IPS-NIHi7 (cell line): ENCODE measurements around the gene IBTK.
"Not testable (repeated sequence)": the region's sequence is repeated elsewhere in the genome, so short reads cannot be mapped to it uniquely, and the experiment has no call there.

Experiments used
- DNase-seq: peaks from one replicate; pipeline ENCODE4 v3.0.0; 2012; ENCODE audit warnings: mixed read lengths; ENCODE audit errors: extremely low spot score

IBTK gene, protein sequence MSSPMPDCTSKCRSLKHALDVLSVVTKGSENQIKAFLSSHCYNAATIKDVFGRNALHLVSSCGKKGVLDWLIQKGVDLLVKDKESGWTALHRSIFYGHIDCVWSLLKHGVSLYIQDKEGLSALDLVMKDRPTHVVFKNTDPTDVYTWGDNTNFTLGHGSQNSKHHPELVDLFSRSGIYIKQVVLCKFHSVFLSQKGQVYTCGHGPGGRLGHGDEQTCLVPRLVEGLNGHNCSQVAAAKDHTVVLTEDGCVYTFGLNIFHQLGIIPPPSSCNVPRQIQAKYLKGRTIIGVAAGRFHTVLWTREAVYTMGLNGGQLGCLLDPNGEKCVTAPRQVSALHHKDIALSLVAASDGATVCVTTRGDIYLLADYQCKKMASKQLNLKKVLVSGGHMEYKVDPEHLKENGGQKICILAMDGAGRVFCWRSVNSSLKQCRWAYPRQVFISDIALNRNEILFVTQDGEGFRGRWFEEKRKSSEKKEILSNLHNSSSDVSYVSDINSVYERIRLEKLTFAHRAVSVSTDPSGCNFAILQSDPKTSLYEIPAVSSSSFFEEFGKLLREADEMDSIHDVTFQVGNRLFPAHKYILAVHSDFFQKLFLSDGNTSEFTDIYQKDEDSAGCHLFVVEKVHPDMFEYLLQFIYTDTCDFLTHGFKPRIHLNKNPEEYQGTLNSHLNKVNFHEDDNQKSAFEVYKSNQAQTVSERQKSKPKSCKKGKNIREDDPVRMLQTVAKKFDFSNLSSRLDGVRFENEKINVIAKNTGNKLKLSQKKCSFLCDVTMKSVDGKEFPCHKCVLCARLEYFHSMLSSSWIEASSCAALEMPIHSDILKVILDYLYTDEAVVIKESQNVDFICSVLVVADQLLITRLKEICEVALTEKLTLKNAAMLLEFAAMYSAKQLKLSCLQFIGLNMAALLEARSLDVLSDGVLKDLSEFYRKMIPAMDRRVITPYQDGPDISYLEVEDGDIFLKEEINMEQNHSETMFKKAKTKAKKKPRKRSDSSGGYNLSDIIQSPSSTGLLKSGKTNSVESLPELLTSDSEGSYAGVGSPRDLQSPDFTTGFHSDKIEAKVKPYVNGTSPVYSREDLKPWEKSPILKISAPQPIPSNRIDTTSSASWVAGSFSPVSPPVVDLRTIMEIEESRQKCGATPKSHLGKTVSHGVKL (N-terminal part only)

GRCh38 chr6:82247505-82248272, at the start of gene IBTK:
TSS of gene IBTK (minus strand) at chr6:82247744. CDS start at chr6:82240486, 7,258 bp downstream.
- peak; percentile 95 for DNase-seq

DNA sequence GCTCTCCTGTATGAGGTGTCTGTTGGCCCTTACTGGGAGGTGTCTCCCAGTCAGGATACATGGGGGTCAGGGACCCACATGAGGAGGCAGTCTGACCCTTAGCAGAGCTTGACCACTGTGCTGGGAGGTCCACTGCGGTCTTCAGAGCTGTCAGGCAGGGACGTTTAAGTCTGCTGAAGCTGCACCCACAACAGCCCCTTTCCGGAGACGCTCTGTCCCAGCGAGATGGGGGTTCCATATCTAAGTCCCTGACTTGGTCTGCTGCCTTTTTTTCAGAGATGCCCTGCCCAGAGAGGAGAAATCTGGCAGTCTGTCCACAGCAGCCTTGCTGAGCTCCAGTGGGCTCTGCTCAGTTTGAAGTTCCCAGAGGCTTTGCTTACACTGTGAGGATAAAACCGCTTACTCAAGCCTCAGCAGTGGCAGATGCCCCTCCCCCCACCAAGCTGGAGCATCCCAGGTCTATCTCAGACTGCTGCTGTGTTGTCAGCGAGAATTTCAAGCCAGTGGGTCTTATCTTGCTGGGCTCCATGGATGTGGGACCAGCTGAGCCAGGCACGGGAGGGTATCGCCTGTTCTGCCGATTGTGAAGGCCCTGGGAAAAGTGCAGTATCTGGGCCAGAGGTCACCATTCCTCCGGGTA, 36.3 kb upstream of the IBTK start:
- no peak for DNase-seq

- DNase-seq: not testable (repeated sequence)
Measured at GRCh38 chr6:82281550-82281949, 34.0 kb upstream of the IBTK start.

- DNase-seq: no peak
Measured at GRCh38 chr6:82277686-82278085, 30.1 kb upstream of the IBTK start.

DNA sequence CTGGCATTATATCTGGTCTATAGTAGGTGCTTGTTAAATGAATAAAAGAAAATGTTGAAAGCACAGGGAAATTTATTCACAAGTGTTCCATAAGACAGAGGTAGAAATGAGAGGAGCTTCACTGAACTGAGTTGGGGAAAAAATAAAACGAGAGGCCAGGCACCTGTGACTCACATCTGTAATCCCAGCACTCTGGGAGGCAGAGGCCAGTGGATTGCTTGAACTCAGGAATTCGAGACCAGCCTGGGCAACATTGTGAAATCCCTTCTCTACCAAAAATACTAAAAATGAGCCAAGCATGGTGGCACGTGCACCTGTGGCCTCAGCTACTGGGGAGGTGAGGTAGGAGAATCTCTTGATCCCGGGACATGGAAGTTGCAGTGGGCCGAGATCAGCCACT, 28.1 kb upstream of the IBTK start:
- DNase-seq: no peak

DNA sequence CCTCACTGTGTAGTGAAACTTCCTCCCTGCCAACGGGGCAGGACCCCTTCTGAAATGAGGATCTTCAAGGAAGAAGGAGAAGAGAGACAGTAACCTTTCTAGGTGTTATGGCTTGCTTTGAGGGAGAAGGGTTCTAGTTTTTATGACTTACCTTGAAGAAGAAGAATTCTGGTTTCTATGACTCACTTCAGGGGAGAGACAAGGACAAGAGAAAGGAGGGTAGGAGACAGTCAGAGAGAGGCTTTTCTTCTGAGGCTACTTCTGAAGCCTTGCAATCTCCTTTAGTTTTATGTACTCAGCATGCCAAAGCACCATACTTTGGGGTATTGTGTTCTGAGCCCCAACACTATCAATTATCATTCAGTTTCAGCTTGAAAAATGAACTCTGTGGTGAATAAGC, 25.8 kb upstream of the IBTK start:
- DNase-seq: no peak

DNA sequence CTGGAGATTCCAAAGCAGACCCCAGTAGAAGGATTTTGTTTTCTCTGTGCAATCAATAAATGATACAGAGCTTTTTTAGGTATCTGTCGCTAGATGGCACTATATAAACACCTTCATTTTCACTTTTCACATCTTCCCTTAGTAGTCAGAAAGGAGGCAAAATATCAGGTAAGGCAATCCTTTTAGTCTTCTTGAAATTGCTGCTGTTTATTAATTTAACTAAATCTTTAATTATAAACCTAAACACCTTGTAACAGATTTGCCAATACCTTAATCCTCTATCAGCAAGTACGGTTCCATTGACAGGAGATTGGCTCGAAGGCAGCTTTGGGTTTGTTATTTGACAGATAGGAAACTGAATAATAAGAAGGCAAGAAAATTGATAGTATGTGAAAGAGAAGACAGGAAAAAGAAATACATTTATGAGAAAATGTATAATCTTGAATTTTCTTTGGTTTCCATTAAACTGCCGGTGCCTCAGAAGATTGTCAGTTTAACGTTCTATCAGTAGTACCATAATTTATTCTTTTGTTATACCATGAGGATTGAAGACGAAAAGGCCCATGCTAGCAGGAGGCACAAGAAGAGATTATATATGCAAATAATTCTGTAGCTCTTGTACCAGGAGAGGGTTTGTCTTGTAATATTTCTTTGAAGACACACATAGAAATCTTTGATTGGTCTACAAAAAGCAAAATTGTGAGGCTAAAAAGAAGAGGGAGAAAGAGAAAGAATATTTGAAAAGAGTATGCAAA, 23.5 kb upstream of the IBTK start:
- DNase-seq: peak; percentile 58

DNA sequence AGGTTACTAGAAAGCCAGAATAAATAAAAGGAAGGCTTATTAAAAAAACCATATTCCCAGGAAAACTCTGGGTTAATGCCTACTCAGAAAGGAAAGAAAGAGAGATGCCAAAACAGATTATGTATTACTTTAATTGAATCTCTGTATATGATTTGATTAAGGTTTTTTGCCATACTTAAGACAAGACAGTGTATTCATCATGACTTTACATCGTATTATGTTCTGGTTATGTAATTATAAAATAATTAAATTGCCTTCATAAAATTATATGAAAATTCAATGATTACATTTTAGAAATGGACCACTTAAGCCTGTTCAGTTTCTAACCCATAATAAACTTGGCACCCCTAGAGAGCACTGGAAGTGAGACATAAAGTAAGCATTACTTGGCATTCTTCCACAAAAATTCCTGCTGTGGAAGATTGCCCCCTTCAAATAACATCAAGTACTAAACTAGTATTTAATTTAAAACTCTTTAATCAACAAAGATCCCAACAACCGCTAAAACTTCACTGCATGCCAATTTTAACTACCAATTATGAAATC, 20.8 kb upstream of the IBTK start:
- no peak for DNase-seq

GRCh38 chr6:82264824-82265223, 17.3 kb upstream of the IBTK start:
- peak; percentile 33 for DNase-seq

DNA sequence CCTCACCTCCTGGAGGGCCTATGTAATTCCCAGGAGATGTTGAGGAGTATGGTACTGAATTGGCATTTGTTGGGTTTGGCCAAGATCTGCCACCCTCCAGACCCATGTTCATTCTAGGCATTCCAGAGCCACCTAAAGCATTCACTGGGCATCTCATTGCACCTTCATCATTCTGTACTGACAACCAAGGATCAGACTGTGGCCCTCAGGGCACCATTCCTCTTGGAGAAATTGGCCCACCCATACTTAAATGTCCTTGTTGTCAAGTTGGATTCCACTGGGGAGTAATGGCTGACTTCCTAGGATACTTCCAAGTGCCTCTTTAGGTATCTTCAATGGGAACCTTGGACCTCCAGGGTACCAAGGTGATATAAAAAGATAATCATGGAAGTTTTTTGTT, 16.8 kb upstream of the IBTK start:
- no peak for DNase-seq

- DNase-seq: no peak
Measured at GRCh38 chr6:82263916-82264315, 16.4 kb upstream of the IBTK start.

DNA sequence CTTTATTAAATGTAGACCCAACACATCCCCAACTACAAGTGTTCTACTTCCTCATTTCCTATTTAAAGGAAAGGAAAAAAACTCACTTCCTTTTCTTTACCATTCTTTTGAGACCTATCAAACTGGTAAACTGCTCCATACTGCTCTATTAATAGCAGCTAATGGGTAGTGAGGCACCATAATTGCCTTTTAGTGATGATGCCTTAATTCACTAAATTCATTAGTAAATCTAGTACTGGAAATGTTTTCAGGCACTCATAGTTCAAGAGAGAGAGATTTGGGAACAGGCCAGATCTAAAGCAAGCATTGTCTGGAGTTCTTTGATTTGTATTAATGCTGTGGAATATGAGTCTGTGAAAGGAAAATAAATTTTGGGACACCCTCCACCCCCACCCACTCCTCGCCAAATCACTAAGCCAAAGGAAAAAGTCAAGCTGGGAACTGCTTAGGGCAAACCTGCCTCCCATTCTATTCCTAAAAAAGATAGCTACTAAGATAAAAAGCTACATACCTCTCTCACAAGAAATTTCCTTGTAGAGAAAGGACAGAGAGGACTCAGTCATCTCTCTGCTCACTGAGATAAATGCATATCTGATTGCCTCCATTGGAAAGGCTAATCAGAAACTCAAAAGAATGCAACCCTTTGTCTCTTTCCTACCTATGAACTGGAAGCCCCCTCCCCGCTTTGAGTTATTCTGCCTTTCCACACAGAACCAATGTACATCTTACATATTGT, 13.6 kb upstream of the IBTK start:
- DNase-seq: no peak

GRCh38 chr6:82259389-82259788, 11.8 kb upstream of the IBTK start:
- DNase-seq: no peak

DNA sequence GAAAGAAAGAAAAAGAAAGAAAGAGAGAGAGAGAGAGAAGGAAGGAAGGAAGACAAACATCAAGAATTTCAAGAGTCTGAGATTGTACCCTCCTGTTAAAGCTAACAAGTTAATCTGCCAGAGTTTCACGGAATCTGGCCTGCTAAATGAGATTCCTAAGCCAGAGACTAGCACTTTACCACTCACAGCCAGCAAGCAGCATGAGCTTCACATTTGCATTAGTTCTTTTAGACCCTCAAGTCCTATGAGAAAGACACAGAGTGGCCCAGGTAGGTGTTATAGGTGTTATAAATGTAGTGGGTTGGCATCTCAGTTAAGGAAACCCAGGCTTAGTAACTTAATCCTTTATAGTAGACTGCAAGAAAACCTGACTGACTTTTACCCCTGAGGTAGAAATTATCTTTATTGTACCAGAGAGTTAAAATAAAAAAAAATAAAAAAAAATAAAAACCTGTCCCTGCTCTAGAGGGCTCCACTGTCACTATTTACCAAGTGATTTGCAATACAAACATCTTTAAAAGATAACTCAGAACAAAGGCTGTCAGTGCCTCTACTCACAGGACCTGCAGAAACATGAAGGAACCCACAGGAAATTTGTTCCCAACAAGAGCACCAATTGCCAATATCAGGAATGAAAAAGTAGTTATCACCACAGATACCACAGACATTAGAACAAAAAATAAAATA, 9.7 kb upstream of the IBTK start:
- DNase-seq: peak; percentile 14

DNA sequence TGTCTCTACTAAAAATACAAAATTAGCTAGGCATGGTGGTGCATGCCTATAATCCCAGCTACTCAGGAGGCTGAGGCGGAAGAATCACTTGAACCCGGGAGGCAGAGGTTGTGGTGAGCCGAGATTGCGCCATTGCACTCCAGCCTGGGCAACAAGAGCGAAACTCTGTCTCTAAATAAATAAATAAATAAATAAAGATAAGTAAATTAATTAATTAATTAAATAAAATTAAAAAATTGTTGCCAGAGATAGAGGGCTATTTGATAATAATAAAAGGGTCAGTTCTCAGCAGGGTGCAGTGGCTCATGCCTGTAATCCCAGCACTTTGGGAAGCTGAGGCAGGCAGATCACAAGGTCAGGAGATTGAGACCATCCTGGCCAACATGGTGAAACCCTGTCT, 7.2 kb upstream of the IBTK start:
- not testable (repeated sequence) for DNase-seq

DNA sequence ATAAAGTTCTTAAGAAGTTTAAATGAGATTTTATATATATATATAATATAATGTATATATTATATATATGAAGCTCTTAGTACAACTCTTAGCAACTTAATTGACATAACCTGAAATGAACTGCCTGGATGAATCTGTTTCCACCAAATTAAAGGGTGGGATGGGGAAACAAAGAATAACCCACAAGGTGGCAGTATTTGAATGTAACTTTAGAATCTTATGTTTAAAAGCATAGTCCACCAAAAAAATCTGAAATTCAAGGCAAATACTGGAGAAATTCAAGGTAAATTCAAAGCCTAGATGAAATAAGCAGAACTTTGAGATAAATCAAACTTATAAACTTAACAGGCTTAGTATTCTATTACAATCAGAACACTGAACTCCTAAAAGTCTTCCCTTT, 4.4 kb upstream of the IBTK start:
- DNase-seq: peak; percentile 23

GRCh38 chr6:82249381-82250253, 2.1 kb upstream of the IBTK start:
- no peak for DNase-seq

DNA sequence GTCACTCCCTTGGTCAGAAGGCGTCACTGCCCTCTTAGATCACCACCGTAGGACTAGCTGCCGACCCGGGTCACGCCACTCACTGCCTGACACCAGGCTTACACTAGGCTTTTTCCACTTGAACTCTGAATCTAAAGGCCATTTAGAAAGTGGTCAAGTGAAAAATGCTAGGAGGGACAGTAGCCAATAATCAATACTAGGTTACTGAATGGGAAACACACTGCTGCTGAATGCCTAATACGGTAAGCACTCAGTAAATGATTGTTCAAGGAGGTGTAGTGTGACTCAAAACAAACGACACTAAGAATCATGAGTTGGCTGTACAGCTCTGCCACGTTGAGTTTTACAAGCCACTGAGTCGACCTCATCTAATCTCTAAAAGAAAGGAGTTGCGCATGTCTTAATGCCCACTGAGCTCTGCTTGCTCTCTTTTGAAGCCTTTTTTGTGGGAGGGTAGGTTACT, 760 bp upstream of the IBTK start:
- DNase-seq: no peak
